Right renal cortex interstitium (tissue), 3 donors: Measurements from ENCODE around the gene VPS26A. TPM values are rescaled to one million over a fixed set of nuclear protein-coding genes. Genes with fewer than 3 reads are reported as not detected.
A peak's percentile ranks its signal among the peaks of the same experiment; 100 is the strongest.

ENCODE experiments used
- DNase-seq, 3 donors: peaks; one replicate each; pipeline ENCODE4 v3.0.0-alpha.2; 2013; ENCODE audit warnings: low read depth in 3 of 3, low spot score in 2 of 3
- polyA plus RNA-seq, 3 donors: library from polyadenylated mRNA; unstranded; fragments of 120-200 nt; gene quantifications; one replicate each; pipeline ENCODE4 v1.2.1, GENCODE V29; 2013; ENCODE audit not compliant: insufficient read length in 3 of 3

Gene VPS26A
- polyA plus RNA-seq, result 10 to 100 TPM; 85.5 to 95.3 (median 89.2) TPM

DNA sequence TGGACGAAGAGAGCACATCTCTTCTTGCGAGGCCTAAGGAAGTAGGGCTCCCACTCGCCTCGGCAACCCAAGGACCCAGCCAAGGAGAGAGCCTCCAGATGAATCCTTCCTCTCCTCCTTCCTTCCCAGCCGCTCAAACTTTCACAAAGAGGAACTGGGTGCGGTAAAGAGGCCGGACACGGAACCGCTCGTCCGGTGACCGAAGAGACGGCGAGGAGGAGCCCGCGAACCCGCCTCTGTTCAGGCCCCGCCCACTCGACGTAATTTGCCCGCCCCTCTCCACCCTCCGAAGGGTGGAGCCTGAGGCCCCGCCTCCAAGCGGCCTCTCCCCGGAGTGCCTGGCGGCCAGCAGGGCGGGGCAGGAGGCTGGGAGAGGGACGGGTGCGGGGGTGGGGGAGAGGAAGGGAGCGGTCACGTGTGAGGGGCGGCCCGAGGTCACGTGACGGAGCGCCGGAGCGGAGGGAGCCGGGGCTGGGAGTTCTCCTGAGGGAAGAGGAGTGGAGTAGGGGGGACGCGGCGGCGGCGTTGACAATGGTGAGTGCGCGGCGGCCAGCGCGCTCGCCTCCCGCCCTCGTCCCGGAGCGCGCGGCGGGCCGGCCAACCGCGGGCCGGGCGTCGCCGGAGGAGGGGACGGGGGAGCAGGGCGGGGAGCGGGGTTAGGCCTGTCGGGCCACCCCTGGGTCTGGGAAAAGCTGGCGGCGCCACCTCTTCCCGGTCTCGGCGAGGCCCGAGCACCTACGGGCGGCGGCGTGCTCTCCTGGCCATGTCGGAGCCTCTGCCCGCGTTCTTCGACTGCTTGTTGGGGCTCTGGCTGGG is at the start of gene VPS26A:
TSS of gene VPS26A (plus strand) at position 432 of the 816 bp plus-strand sequence. CDS start at position 532, 100 bp downstream.
- peak; percentile 96 to 97 (median 96) for DNase-seq

DNA sequence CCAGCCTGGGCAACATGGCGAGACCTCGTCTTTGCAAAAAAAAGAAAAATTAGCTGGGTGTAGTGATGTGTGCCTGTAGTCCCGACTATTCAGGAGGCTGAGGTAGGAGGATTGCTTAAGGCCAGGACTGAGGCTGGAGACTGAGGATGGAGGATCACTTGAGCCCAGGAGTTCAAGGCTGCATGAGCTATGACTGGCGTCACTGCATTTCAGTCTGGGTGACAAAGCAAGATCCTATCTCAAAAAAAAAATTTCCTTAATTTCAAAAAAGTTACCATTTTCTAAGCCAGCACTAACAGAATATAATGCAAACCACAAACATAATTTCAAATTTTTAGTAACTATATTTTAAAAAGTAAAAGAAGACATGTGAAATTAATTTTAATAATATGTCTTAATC is 49.4 kb upstream of the VPS26A start:
- DNase-seq, result no peak

DNA sequence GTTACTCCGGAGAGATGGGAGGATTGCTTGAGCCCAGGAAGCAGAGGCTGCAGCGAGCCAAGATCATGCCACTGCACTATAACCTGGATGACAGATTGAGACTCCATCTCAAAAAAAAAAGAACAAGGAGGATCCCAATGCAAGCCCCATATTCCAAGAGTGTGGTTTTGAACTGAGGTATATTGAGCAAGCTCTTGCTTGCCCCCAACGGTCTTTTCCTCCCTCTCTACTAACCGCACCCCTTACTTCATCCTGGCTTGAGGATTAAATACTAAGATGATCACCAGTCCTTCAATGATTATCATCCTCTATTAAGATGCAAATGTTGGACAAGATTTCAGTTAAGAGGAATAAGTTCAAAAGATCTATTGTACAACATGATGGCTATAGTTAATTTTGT is 48.5 kb upstream of the VPS26A start:
- DNase-seq, result no peak

DNA sequence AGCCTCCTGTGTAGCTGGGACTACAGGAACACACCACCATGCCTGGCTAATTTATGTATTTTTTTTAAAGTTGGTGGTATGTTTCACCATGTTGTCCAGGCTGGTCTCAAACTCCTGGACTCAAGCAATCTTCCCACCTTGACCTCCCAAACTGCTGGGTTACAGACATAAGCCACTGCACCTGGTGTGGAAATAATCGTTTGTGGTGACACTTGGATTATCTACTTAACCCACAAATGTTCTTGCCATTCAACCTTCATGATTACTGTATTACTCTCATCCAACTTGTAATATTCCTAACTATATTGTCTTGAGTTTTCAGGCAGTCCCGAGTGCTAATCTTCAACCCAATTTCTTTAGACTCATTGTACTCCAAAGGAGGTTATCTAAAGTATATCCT is 45.7 kb upstream of the VPS26A start:
- no peak for DNase-seq

DNA sequence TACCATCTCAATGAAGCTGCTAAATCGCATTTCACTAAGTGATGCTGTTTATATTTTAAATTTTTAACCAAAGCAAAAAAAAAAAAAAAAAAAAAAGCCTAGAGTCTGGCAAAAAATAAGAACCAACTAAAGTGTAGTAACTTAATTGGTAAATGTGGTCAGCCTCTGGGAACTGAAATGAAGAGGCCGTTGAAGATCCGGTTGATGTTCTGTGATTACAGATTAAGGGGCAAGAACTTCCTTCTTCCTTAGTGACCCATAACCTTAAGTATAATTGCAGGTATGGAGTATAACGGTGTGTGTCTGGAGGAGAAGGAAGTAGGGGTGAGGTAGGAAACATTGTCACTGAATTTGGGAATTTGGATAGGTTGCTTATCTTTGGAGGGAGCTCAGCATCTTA is 43.8 kb upstream of the VPS26A start:
- DNase-seq, result no peak

DNA sequence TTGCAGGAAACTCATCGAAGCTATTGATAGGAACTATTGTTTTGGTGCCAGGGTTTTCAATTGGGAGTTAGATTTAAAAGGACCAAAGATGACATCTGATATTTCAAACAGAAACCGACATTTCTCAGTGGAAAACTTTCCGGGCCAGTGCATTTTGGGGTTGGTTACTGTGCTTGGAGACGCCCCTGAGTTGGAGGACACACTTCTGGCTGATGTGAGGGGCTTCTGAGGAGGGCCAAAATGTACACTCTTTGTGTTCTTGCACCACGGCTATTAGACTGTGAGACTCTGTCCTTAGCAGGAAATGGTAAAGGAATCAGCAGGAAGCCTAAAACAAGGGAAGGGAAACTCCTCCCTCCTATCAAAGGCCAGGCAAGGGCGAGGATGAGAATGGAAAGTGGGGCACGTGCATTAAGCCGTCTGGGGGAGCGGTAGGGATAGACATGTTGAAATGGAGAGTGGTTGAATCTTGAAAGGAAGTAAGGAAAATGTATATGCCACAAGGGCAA is 37.9 kb upstream of the VPS26A start:
- DNase-seq, result no peak

DNA sequence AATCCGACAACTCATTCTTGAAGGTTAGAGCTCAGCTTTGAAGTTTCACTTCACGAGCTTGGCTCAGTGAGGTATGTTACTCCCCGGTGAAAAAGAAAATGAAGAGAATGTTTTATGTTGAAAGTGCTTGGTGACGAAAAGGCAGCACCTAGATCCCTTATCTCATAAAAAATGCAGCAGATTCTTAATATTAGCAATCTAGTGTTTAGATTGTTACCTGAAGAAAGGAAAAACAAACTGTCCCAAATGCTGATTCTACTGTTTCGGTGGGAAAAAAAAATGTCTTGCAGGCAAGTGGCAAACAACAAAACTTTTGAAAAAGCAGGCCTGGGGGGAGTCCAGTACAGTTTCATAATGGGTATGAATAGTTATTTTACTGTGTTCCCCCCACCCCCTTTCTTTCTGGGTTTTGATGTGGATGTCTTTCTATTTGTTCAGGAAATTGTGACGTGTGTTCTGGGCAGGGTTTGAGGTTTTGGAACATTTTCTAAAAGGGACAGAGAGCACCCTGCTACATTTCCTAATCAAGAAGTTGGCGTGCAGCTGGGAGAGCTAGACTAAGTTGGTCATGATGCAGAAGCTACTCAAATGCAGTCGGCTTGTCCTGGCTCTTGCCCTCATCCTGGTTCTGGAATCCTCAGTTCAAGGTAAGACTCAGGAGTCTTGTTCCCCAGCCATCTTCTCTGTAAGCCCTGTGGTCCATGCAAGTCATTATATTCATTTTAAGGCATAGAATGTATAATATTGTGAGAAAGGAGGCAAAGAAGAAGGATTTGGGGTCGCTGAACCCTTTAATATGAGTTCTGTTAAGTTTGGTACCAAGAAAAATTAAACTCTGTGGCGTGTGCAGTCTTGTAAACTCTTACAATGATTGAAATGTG is 36.1 kb upstream of the VPS26A start, which contains the start of gene SRGN:
TSS of gene SRGN (plus strand) at position 514 of the 881 bp plus-strand sequence. CDS start at position 569, 55 bp downstream.
- no peak for DNase-seq

DNA sequence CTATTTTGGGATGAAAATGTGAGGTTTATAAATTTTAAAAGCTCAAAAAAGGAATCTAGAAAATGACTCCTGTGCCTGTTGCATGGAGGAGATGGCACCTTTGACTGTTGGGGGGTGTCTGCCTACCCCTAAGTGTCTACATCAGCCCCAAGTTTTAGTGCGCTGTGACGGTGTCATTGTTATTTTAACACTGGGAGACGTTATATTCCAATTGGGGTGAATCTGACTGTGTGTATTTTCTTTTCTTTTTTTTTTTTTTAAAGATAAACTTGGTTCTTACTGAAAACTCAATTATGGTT is 35.6 kb upstream of the VPS26A start:
- no peak for DNase-seq

DNA sequence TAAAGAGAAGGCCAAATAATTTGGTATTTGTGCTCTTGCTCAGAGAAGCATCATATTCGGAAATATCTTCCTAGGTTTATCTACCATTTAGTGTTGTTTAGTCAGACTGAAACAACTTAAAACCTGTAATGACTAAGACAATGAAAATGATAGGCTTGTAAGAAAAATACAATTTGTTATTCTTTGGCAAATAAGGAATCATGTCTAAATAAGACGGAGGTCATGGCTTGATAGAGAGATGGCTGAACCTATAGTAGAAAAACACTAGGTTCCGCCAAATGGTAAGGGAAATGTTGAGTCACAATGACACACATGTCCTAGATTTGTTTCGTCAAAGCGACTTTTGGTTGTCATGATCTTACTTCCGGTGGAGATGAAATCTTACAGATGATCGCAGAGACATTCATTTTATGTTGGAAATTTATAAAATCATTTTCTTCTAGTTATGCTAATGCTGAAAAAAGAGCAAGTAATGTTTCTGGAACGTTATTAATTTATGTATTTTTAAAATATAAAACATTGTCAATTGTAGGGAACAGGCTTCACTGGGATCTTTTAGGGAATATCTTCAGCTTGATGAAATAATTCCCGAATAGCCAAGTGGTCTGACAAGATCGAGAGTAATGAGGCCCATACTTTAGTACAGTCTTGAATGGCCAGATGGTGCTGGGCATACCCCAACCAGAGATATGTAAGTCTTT is 35.0 kb upstream of the VPS26A start:
- DNase-seq, result no peak

DNA sequence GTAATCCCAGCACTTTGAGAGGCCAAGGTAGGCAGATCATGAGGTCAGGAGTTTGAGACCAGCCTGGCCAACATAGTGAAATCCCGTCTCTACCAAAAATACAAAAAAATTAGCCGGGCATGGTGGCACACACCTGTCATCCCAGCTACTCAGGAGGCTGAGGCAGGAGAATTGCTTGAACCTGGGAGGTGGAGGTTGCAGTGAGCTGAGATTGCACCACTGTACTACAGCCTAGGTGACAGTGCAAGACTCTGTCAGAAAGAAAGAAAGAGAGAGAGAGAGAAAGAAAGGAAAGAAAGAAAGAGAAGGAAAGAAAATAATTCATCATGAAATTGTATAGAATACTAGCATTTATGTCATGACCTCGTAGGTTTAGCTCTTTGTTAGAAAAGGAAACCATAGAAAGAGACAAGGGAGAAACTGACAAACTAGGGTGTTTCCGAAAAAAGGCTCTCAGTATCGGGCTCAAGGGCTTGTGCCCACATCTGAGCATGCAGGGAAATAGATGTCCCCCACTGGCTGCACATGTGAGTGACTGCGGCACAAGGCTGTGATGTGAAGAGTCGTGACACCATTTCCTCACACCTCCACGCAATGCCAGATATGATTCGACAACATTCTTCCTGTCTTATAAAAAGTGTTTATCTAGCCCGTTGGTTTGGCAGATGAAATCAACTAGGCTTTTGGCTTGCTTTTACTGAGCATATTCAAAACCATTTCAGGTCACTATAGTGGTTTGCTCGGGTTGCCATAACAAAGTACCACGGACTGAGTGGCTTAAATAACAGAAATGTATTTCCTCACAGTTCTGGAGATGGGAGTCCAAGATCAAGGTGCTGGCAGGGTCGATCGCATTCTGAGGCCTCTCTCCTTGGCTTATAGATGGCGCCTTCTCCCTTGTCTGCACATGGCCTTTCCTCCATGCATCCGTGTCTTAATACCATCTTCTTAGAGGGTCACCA is 34.1 kb upstream of the VPS26A start:
- no peak for DNase-seq

DNA sequence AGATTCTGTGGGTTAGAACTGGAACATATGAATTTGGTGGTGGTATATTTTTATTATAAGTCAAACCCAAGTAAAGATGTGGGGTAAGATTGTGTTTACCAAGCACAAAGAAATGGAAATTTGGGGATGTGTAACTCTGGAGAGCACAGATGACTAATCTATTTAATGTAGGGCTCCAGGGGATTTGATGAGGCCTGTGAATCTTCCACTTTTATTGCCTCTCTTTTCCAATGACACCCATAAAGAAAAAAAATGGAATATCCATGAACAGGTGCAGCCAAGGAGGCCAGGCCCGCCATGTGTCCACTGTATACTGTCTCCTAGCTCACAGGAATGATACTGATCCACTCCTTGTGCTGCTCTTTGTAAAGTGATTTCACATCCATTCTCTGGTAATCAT is 33.3 kb upstream of the VPS26A start:
- DNase-seq, result no peak

DNA sequence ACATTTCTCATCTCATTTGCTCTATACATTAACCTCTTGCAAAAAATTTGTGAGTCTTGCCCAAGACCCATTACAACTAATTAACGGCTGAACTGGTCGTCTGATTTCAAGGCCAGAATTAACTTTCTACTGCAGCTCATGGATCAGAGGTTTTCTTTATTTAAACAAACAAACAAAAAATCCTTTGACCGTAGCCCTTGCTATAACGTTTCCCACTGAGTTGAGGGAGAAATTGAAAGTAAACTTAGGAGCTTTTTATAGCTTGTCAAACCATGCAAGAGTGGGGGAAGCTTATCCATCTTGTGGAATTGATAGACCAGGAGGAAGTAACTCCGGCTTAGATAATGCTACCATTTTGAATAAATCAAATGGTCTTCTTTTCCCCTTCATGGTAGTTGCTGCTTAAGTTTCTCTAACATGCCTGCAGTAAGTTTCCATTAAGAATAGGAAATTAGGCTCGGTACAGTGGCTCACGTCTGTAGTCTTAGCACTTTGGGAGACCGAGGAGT is 32.8 kb upstream of the VPS26A start:
- no peak for DNase-seq

DNA sequence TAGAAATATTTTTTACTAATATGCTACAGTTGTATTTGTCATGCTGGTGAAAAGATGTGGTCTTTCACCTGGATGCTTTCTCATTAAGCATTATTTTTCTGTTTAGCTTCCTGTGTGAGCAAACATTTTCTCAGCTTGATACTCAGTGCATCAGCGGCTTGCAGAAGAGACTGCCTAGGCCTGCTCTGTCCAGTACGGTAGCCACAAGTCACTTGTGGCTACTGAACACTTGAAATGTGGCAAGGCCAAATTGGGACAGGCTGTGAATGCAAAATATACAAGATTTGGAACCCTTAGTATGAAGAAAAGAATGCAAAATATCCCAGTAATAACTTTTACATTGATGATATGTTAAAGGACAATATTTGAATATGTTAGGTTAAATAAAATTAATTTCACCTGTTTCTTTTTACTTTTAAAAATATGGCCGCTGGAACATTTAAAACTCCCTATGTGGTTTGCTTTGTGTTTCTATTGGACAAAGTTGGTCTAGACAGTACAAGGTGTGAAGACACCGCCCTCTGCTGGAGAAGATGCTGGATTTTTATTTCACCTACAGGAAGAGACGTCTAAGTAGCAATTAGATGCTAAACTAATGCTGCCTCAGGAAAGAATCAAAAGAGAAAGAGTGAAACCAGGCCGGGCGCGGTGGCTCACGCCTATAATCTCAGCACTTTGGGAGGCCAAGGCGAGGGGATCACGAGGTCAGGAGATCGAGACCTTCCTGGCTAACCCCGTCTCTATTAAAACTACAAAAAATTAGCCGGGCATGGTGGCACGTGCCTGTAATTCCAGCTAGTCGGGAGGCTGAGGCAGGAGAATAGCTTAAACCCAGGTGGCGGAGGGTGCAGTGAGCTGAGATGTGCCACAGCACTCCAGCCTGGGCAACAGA is 30.8 kb upstream of the VPS26A start:
- DNase-seq, result peak; percentile 47 to 64 (median 62)

DNA sequence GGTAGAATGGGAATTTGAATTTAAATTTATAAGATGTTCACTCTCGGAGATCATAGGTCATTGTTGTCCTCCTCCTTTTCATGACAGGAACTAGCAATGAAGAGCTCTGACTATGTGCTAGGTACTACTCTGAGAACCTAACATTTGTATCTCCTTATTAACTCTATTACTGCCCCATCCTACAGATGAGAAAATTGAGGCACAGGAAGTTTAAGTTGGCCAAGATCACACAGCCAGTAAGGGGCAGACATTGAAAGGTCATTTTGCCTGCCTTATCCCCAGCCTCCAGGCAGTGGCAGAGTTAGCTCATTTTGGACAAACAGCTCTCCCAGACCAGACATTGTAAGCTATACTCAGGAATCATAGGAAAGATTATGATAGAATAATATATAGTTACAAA is 30.0 kb upstream of the VPS26A start:
- no peak for DNase-seq

DNA sequence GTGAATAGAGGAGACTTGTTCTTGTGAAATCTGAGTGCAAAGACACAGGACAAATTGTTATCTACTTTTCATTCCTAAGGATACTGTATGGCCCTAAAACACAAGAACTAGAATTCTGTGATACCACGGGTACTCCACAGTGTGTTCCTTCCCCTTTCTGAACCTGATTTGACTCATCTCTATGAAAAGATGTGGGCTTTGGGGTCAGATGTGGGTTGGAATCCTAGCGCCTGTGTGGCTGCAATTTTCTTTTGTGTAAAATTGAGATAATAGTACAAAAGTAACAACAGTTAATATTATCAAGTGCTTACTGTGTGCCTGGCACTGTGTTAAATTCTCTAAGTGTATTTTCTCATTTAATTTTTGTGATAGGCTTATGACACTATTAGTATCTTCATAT is 27.9 kb upstream of the VPS26A start:
- no peak for DNase-seq

DNA sequence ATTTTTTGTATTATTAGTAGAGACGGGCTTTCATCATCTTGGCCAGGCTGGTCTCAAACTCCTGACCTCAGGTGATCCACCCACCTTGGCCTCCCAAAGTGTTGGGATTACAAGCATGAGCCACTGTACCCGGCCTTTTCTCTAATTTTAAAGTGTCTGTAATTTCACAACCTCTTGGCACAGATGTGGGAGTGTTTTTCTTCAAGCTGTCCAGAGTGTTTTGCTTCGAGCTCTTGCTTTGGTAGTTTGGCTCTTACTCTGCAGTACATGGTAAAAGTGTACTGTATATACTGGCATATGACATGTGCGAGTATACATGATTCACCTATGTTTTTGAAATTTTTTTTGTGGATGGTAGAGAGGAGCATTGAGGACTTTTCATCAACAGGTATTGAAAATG is 26.2 kb upstream of the VPS26A start:
- no peak for DNase-seq

DNA sequence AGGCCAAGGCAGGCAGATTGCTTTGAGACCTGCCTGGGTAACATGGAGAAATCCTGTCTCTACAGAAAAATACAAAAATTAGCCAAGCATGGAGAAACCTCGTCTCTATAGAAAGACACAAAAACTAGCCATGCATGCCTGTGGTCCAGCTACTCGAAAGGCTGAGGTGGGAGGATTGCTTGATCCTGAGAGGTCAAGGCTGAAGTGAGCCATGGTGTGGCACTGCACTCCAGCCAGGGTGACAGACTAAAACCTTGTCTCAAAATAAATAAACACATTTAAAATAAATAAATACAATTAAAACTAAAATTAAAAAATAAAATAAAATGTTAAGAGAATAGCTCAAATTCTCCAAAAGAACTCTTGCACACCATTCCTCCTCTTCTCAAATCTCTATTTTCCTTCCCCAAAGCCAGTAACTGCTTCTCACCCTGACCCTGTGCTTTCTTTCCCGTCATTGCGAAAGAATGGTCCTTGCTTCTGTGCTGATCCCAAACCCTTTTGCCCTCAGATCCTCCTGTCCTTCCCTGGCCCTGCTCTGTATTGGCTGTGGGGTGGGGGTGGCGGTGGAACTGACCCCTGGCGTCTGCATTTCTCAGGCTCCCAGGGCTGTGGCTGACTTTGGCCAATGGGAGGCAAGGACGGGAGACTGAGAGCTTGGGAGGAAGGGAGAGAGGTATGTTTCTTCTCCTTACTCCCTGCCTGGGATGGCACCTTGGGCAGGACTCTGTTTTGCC is 23.7 kb upstream of the VPS26A start:
- no peak for DNase-seq
